ENCODE data around the gene TMEM169.
"Not testable (repeated sequence)": the region's sequence is repeated elsewhere in the genome, so short reads cannot be mapped to it uniquely, and the experiment has no call there.

The TMEM169 gene

DNA sequence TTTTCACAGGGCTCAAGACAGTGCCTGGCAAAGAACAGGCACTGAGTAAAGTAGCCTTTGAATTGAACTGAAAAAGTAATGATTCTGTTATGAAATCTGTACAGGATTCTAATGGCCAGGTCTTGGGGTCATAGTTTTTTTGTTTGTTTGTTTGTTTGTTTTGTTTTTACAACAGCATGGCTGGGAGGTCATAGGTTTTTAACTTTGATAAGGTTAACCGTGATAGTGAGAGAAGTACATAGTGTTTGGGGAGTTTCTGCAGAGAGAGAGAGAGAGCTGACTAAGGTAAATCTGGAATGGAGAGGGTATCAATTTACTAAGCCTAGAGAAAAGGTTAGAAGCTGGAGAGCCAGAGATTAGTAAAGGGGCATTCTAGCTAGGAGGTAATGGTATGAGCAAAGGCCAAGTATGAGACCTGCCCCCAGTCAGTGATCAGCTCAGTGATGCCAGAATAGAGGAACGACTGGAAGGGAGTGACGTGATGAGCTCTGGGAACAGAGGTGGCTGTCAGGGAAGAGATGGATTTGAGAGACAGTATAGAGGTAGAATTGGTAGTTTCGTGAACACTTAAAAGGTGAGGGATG lies 53.3 kb downstream of the TMEM169 start:
- no peak for DNase-seq

DNA sequence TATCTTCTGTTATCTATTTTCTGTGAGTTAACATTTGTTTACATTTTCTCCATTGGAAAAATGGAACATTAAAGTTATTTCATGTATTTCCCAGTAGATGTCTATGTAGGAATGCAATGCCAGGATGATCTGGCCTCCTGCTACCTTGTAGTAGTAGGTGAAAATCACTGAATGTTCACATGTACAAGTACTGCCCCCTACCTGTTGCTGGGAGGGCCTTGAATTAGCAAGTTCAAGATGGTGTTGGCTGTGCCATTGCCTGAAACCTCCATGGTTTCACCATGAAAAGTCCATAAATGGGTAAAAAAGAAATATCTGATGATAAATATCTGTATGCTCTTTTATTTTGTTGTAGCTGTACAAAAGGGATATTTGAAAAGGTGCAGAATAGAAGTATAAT lies 58.2 kb downstream of the TMEM169 start:
- DNase-seq = no peak

DNA sequence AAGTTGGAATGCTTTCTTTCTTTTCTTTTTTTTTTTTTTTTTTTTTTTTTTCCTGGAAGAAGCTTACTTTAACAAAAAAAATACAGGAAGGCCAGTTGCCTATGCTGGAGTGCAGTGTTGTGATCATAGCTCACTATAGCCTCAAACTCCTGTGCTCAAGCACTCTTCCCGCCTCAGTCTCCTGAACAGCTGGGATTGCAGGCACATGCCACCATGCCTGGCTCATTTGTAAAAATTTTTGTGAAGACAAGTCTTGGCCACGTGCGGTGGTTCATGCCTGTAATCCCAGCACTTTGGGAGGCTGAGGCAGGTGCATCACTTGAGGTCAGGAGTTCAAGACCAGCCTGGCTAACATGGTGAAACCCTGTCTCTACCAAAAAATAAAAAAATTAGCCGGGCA lies 59.8 kb downstream of the TMEM169 start:
- DNase-seq = not testable (repeated sequence)

DNA sequence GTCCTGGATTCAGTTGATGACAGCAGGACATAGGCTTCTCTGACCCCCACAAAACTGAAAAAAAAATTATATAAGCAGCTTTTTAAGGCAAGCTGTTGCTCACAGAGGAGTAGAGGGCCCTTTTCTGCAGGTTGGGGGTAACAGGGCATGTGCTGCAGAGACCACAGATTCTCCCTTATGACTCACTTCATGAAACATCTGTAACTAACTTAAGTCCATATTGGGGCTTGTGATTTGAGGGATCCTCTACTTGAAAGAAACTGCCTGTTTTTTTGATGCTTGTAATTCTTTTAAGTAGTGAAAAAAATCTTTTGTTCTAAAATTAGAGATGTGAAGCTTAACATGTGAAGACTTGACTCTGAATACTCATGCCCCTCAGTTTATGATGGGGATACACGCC lies 60.8 kb downstream of the TMEM169 start:
- DNase-seq = no peak

DNA sequence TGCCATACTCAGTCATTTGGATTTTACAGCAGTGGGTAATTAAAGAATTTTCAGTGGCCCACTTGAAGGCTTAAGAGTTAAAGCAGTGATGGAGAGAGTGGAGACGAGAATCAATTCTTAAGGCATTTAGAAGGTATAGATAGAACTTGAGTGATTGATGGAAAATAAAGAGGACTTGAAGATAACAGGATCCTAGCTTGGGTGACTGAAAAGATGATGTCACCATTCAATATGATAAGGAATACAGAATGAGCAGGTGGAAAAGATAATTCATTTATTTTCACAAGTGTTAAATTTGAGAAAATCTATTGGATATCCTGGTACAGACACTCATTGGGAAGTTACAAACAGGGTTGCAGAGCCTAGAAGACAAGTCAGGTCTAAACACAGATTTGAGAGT lies 62.7 kb downstream of the TMEM169 start:
- DNase-seq = no peak

DNA sequence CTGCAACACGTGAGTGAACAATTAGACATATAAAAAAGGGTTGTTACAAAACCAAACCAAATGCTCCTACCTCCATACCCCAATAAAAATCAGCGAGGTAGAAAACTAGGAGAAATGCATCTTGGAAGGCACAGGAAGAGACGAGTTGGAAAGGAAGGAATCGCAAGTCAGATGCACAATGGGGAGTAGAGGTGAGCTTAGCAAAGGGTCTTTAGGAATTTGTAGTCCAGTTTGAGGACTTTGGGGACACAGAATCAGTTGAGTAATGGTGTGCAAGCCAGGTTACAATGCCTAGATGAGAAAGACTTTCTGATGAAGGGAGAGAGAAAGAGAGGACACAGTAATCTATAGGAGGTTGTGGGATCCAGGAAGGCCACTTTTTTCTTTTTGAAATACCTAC lies 63.1 kb downstream of the TMEM169 start:
- DNase-seq = no peak

DNA sequence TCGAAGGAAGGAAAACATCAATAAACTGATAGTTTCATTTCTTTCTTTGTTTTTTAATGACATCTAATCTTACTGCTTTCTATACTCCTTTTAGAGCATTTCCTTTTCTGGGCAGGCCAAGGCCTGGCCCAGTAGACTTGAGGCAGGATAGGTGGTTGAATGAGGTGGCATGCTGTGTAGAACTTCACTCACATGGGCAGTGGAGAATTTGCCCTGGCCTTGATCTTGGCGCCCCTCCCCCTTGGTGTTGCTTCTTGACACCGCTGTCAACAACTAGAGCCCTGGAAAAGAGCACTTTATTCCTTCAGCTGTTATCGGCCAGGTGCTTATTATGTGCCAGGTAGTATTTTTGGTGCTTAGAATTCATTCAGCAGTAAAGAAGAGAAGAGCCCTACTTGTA lies 64.9 kb downstream of the TMEM169 start:
- DNase-seq = no peak

DNA sequence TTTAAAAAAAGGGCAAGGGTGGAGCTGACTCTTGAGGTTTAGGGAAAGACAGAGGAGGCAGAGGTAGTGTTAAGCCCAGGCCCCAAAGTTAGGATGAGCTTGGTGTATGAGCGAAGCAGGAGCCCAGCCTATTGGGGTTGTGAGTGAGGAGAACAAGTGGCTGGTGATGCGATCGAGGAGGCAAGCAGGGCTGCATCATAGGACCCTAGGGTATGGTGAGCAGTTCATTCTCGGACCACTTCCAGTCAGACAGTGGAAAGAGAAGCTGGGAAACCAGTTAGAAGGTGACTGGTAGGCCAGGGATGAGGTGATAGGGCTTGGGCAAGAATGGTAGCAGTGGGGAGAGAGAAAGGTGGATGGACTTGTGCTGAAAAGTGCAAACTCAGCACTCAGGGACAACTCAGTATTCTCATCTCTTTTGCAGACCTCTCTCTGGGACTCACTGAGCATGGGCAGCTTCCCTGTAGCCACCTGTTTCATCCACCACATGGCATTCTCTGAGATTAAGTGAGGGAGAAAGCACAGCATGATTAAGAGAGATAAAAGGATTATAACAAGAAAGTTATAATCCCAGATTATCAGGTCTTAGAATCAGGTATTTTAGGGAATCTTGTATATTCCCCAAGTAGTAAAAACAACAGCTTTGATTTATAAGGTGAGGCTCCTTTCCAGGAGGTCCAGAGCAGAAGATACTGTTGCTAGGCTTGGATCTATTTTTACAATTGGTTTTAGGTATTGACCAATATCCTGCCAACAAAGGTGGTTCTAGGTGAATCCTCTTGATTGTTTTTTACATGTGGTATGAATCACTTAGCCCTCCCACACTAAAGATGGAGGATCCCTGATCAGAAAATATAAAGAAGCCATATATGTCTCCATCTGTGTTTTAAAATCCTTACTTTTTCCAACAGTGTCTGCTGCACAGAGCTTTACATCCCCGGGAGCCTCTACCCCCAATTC lies 65.7 kb downstream of the TMEM169 start:
- DNase-seq = no peak

DNA sequence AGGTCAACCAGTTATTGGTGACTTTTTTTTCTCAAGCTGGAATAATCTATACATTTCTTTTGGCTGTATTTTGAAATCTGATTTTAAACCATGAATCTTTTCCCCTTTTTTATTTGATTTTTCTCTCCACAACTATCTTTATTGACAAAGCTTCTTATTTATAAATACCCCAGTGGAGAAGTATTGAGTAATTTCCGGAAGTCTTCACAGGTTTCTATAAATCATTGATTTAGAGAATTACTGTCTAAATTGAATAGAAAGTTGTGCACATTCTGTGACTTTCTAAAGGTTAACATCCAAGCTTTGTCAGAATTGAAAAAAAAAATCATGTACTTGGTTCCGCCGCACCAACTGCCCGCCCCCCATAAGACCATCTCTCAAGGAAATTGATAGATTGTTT lies 67.3 kb downstream of the TMEM169 start:
- DNase-seq = no peak

DNA sequence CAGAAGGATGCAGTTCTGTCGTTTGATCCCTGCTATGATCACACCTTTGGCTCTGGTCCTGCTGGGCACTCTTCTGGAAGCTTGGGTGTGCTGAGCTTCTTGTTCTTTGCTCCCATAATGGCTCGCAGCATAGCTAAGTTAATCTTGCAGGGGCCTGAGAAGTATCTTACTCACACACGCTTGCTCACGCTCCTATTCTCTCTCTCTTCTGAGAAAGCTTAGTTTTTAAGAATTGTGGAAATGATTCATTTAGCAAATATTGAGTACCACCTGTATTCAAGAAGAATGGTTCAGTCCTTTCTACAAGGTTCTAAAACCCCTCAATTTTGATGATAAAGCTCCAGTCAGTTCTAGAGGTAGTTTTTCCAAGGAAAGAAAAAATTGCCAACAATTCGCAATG lies 68.0 kb downstream of the TMEM169 start:
- no peak for DNase-seq

DNA sequence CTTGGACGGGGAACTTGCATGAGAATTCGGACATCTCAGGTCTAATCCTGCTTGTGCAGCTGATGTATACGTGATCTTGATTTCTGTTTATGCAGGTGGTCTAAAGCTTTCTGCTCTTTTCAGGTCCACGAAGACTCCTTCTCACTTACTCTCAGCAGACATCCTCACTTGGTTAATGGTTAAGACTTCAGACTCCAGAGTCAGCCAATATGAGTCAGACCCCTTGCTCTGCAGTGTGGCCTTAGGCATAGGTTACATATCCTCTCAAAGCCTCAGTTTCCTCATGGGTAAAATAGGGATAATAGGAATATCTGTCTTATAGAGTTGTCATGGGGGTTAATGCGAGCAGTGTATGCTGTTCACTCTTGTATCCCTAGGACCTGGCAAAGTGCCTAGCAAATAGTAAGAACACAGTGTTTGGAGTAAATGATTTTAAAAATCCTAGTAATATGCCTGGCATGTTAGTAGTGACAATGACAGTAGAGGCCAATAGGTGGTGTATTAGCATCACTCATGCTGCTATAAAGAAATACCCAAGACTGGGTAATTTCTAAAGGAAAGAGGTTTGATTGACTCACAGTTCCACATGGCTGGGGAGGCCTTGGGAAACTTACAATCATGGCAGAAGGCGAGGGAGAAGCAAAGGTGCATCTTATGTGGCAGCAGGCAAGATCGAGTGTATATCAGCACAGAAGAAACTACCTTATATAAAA lies 69.8 kb downstream of the TMEM169 start:
- no peak for DNase-seq

All from activated gamma-delta T cell (primary cell).